Stomach (tissue), 9 donors: ENCODE results near the gene NDUFS8. TPM values are rescaled to one million over a fixed set of nuclear protein-coding genes. Genes with fewer than 3 reads are reported as not detected.

ENCODE experiments used
- DNase-seq, 2 donors: peaks; one replicate each; pipeline versions ENCODE4 v3.0.0 to v3.0.0-alpha.2; 2013 to 2019
- H3K27ac ChIP-seq, 5 donors: fragments of 200-600 bp in 4 of 5; sonication (generic) in 4 of 5; one replicate each; pipeline ENCODE4 v1.5.1; 2013 to 2019; ENCODE audit warnings: mild to moderate bottlenecking in 1 of 5, moderate library complexity in 1 of 5
- H3K27me3 ChIP-seq, 3 donors: fragments of 200-600 bp; sonication (generic); one replicate each; pipeline ENCODE4 v1.5.1; 2017 to 2019; ENCODE audit warnings: mixed run types in 1 of 3
- H3K36me3 ChIP-seq, 4 donors: fragments of 200-600 bp; sonication (generic); 1 replicate in 3 of 4; 2 replicates in 1 of 4; pipeline ENCODE4 v1.5.1; 2016 to 2019
- H3K4me1 ChIP-seq, 4 donors: fragments of 200-600 bp; sonication (generic); one replicate each; pipeline ENCODE4 v1.5.1; 2016 to 2019
- H3K4me3 ChIP-seq, 4 donors: fragments of 200-600 bp; sonication (generic) in 3 of 4; one replicate each; pipeline ENCODE4 v1.5.1; 2016 to 2019; ENCODE audit warnings: mild to moderate bottlenecking in 1 of 4
- H3K9me3 ChIP-seq, 4 donors: fragments of 200-600 bp; sonication (generic); one replicate each; pipeline ENCODE4 v1.5.1; 2016 to 2019
- EP300 ChIP-seq: sonication (generic); formaldehyde crosslinking; IDR thresholded peaks from one replicate; pipeline ENCODE4 v1.6.1; 2017; ENCODE audit warnings: antibody characterized with exemption
- POLR2A ChIP-seq, 4 donors: fragments of 450-650 bp; IDR thresholded peaks; one replicate each; pipeline ENCODE4 v1.6.1; 2016; ENCODE audit warnings: antibody characterized with exemption in 4 of 4, control low read depth in 2 of 4, mild to moderate bottlenecking in 1 of 4, moderate library complexity in 1 of 4
- POLR2AphosphoS5 ChIP-seq, 3 donors: sonication (generic); formaldehyde crosslinking; IDR thresholded peaks; one replicate each; pipeline ENCODE4 v1.6.1; 2016; ENCODE audit warnings: antibody characterized with exemption in 3 of 3
- WGBS, 5 donors: extraction: QIAGEN DNeasy Blood & Tissue Kit in 3 of 5; methylation state at CpG; one replicate each; pipeline versions ENCODE4 v1.1.5 to v1.1.7; 2013 to 2018; 5-methylcytosine and 5-hydroxymethylcytosine counted together
- intact Hi-C: fragments of 100-400 bp; cut with DNase I; formaldehyde crosslinking; loops from one replicate; pipeline ENCODE4 v1.15.1; 2023; ENCODE audit warnings: low total_unique reads
- polyA plus RNA-seq, 3 donors: library from polyadenylated mRNA; stranded (reverse); fragments of 200-250 nt; gene quantifications; one replicate each; pipeline ENCODE4 v1.2.3, GENCODE V29; 2013
- total RNA-seq, 5 donors: library from RNA; depleted of rRNA; stranded (reverse); fragments of >200 nt; gene quantifications; one replicate each; pipeline versions ENCODE4 v1.1.0 to v1.2.3, GENCODE V29; 2014 to 2016
- TF ChIP-seq, protein P1 (sequence below), 7 experiments: fragments of 450-650 bp in 4 of 7; fragments of 200-600 bp in 3 of 7; sonication (generic) in 3 of 7; IDR thresholded peaks; one replicate each; pipeline ENCODE4 v1.5.1; 2016 to 2019; ENCODE audit warnings: antibody characterized with exemption in 7 of 7, control low read depth in 2 of 7, mild to moderate bottlenecking in 1 of 7
- donor health status: healthy with polysubstance abuse.
- donor health status: Bipolar disorder and iron deficiency.
- donor health status: healthy.

NDUFS8 gene
- total and polyA plus RNA-seq, 8 donors = 52.0 to 310 (median 161) TPM

DNA sequence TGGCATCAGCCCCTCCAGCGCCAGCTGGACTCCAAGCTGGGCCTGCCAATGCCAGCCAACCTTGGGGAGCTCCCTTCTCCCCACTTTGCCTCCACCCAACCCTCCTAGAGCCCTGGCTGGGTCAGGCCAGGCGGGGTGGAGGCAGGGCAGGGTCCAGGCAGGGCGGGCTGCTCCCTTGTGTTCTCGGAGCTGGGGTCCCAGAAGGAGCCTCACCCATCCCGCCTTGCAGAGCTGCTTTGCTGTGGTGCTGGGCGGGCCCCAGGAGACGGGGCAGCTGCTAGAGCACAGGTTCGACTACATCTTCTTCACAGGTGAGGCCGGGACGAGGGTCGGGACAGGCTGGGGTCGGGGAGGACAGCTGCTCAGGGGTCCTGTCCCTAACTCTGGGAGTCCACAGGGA is 11.0 kb upstream of the NDUFS8 start:
- Histone ChIP-seq H3K9me3 (no peaks in the 10 kb centered on the region), H3K4me3 (no peak overlapping the region), H3K27me3 (no peaks in the 10 kb centered on the region), H3K27ac (no peak overlapping the region), H3K4me1 (peaks cover 19 to 46% (median 28%) of the 10 kb centered on the region in 4 donors), H3K36me3 (peaks cover 0 to 26% (median 19%) of the 10 kb centered on the region in 4 donors)
- 78 to 88% (median 83%) methylated on average over 2 to 12 of the region's 12 CpGs for WGBS, 5 donors
- TF ChIP-seq POLR2A (IDR thresholded peaks at IDR 0.05) (no peak), POLR2AphosphoS5 (IDR thresholded peaks at IDR 0.05) (no peak), EP300 (no peak)
- TF ChIP-seq, protein P1, sequence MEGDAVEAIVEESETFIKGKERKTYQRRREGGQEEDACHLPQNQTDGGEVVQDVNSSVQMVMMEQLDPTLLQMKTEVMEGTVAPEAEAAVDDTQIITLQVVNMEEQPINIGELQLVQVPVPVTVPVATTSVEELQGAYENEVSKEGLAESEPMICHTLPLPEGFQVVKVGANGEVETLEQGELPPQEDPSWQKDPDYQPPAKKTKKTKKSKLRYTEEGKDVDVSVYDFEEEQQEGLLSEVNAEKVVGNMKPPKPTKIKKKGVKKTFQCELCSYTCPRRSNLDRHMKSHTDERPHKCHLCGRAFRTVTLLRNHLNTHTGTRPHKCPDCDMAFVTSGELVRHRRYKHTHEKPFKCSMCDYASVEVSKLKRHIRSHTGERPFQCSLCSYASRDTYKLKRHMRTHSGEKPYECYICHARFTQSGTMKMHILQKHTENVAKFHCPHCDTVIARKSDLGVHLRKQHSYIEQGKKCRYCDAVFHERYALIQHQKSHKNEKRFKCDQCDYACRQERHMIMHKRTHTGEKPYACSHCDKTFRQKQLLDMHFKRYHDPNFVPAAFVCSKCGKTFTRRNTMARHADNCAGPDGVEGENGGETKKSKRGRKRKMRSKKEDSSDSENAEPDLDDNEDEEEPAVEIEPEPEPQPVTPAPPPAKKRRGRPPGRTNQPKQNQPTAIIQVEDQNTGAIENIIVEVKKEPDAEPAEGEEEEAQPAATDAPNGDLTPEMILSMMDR (IDR thresholded peaks at IDR 0.05) = no peak
- intact Hi-C loops = no loop called here
- DNase-seq = no peak

DNA sequence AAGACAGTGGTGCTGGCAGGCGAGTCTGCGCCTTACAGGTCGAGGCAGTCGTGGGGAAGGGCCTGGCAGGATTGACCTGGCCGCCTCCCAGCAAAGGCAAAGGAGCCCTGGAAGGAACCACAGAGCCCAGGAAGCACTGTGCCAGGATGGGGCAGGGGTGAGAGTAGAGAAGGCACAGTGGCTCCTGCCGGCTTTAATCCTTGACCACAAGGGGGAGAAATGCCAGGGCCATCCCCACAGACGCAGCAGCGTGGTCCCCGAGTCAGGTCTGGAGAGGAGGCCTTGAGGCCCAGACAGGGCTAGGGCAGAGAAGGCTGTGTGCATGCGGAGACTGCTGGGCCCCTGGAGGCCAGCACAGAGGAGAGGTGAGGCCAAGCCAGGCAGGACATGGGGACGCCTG is 9.9 kb upstream of the NDUFS8 start:
- peak in 1 of 2 donors; percentile 82 for DNase-seq
- no peaks in the 10 kb centered on the region for H3K9me3 ChIP-seq
- H3K27me3 ChIP-seq = no peaks in the 10 kb centered on the region
- intact Hi-C loops = no loop called here
- 23 to 62% (median 40%) methylated on average over 5 to 11 of the region's 11 CpGs for WGBS, 5 donors
- no peak for TF ChIP-seq EP300
- TF ChIP-seq, protein P1 (IDR thresholded peaks at IDR 0.05) = peak in 2 of 7 experiments; percentile 14 to 19
- H3K36me3 ChIP-seq = peaks cover 3 to 35% (median 29%) of the 10 kb centered on the region in 4 donors
- peaks cover 14 to 36% (median 22%) of the 10 kb centered on the region in 4 donors for H3K4me1 ChIP-seq
- peak overlapping the region in 1 of 5 donors; percentile 4 for H3K27ac ChIP-seq
- no peak overlapping the region for H3K4me3 ChIP-seq

DNA sequence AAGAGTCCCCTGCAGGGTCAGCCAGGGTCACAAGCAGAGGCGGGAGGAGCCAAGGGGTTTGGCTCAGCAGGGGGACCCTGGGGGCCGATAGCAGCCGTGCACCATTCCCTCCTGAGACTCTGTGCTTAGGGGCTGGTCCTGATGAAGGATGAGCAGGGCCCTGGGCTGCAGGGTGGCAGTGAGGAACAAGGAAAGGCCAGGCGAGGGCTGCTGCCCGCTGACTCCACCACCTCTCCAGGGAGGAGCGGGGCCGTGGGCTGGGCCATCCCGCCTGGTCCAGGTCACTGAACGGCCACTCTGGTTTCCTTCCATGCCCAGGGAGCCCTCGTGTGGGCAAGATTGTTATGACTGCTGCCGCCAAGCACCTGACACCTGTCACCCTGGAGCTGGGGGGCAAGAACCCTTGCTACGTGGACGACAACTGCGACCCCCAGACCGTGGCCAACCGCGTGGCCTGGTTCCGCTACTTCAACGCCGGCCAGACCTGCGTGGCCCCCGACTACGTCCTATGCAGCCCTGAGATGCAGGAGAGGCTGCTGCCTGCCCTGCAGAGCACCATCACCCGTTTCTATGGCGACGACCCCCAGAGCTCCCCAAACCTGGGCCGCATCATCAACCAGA is 9.2 kb upstream of the NDUFS8 start:
- TF ChIP-seq POLR2AphosphoS5 (IDR thresholded peaks at IDR 0.05) = peak in 1 of 3 donors; percentile 31
- TF ChIP-seq, protein P1 (IDR thresholded peaks at IDR 0.05) = peak in 4 of 7 experiments; percentile 17 to 47 (median 44)
- no peak for TF ChIP-seq POLR2A (IDR thresholded peaks at IDR 0.05)
- TF ChIP-seq EP300 = no peak
- DNase-seq = peak; percentile 71 to 72
- intact Hi-C loops = no loop called here
- peaks cover 3 to 42% (median 36%) of the 10 kb centered on the region in 4 donors for H3K36me3 ChIP-seq
- H3K4me1 ChIP-seq = peaks cover 14 to 34% (median 22%) of the 10 kb centered on the region in 4 donors
- H3K4me3 ChIP-seq = no peak overlapping the region
- no peaks in the 10 kb centered on the region for H3K27me3 ChIP-seq
- H3K9me3 ChIP-seq = no peaks in the 10 kb centered on the region
- WGBS, 5 donors = 58 to 75% (median 61%) methylated on average over 16 to 27 of the region's 27 CpGs
- H3K27ac ChIP-seq = no peak overlapping the region

DNA sequence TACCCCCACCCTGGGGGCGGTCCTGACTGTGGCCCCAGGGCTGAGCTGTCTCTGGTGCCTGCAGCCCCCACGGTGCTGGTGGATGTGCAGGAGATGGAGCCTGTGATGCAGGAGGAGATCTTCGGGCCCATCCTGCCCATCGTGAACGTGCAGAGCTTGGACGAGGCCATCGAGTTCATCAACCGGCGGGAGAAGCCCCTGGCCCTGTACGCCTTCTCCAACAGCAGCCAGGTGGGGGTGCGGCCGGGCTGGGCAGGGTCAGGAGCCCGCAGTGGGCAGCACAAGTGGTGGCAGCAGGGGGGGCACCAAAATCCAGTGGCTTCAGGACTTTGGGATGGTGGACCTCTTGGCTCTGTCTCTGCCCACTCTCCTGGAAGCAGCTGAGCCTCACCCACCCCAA is 8.0 kb upstream of the NDUFS8 start:
- no peak overlapping the region for H3K4me3 ChIP-seq
- no peaks in the 10 kb centered on the region for H3K9me3 ChIP-seq
- peaks cover 3 to 53% (median 46%) of the 10 kb centered on the region in 4 donors for H3K36me3 ChIP-seq
- H3K27me3 ChIP-seq = no peaks in the 10 kb centered on the region
- WGBS, 5 donors = 87 to 93% (median 91%) methylated on average over 11 to 13 of the region's 13 CpGs
- DNase-seq = no peak
- TF ChIP-seq, protein P1 (IDR thresholded peaks at IDR 0.05) = no peak
- TF ChIP-seq POLR2A (IDR thresholded peaks at IDR 0.05) (no peak), EP300 (no peak), POLR2AphosphoS5 (IDR thresholded peaks at IDR 0.05) (no peak)
- H3K4me1 ChIP-seq = peaks cover 6 to 21% (median 13%) of the 10 kb centered on the region in 4 donors
- H3K27ac ChIP-seq = no peak overlapping the region
- intact Hi-C loops = no loop called here
